ENCODE results near the gene DTX3.

DTX3 gene

GRCh38 chr12:57621497-57622292, 17.1 kb downstream of the DTX3 start:
- H3K4me3 ChIP-seq (ENCODE audit: low read depth, low read length): peak overlapping the region; percentile 50
- DNase-seq (ENCODE audit: low read depth): peak; percentile 38
- peak; percentile 89 for TF ChIP-seq CTCF (conservative IDR thresholded peaks at IDR 0.05; ENCODE audit: low read depth, low read length)

GRCh38 chr12:57622293-57623245, 17.9 kb downstream of the DTX3 start:
- no peak for DNase-seq (ENCODE audit: low read depth)
- no peak overlapping the region for H3K4me3 ChIP-seq (ENCODE audit: low read depth, low read length)

GRCh38 chr12:57623385-57623784, 18.8 kb downstream of the DTX3 start:
- TF ChIP-seq CTCF (conservative IDR thresholded peaks at IDR 0.05; ENCODE audit: low read depth, low read length): no peak

More at GRCh38 chr12:57622293-57623245, 17.9 kb downstream of the DTX3 start:
- TF ChIP-seq CTCF (conservative IDR thresholded peaks at IDR 0.05; ENCODE audit: low read depth, low read length): no peak

GRCh38 chr12:57623811-57624390, 19.3 kb downstream of the DTX3 start:
- TF ChIP-seq CTCF (conservative IDR thresholded peaks at IDR 0.05; ENCODE audit: low read depth, low read length): no peak
- no peak overlapping the region for H3K4me3 ChIP-seq (ENCODE audit: low read depth, low read length)

More at GRCh38 chr12:57623385-57623784, 18.8 kb downstream of the DTX3 start:
- H3K4me3 ChIP-seq (ENCODE audit: low read depth, low read length): no peak overlapping the region
- no peak for DNase-seq (ENCODE audit: low read depth)

GRCh38 chr12:57624441-57625220, 20.0 kb downstream of the DTX3 start:
- H3K4me3 ChIP-seq (ENCODE audit: low read depth, low read length): no peak overlapping the region

More at GRCh38 chr12:57623811-57624390, 19.3 kb downstream of the DTX3 start:
- no peak for DNase-seq (ENCODE audit: low read depth)

More at GRCh38 chr12:57624441-57625220, 20.0 kb downstream of the DTX3 start:
- no peak for DNase-seq (ENCODE audit: low read depth)
- no peak for TF ChIP-seq CTCF (conservative IDR thresholded peaks at IDR 0.05; ENCODE audit: low read depth, low read length)

All from choroid plexus epithelial cell (primary cell).